SK-N-SH (cell line): ENCODE data around the gene PDE4D. TPM values are rescaled to one million over a fixed set of nuclear protein-coding genes. Genes with fewer than 3 reads are reported as not detected.
A peak's percentile ranks its signal among the peaks of the same experiment; 100 is the strongest.

Experiments
- CTCF ChIA-PET: fragments of 300-600, 350-600 bp; formaldehyde crosslinking; extraction: SDS; loops from one replicate; lab custom pipeline; 2021; lab: Yijun Ruan, JAX
- POLR2A ChIA-PET: fragments of 350-600 bp; sonication (Branson Sonifier 250); formaldehyde crosslinking; extraction: SDS; loops from one replicate; lab custom pipeline; 2020; ENCODE audit warnings: antibody characterized with exemption, inconsistent platforms; lab: Yijun Ruan, JAX
- DNase-seq: peaks from one replicate; pipeline ENCODE4 v3.0.0; 2012
- H2AFZ ChIP-seq: fragments of 200-600 bp; sonication (generic); 2 replicates; pipeline ENCODE4 v1.8.1; 2016; ENCODE audit warnings: antibody characterized with exemption, mild to moderate bottlenecking, low read depth
- H3F3A ChIP-seq: fragments of 200-600 bp; sonication (generic); replicated peaks from 2 replicates; pipeline ENCODE3; 2016; ENCODE audit warnings: antibody characterized with exemption, mild to moderate bottlenecking; ENCODE audit not compliant: insufficient read depth
- H3K27ac ChIP-seq, 2 experiments: fragments of 200-500 bp in 1 of 2; fragments of 200-600 bp in 1 of 2; sonication (Bioruptor generic) in 1 of 2; sonication (generic), shearing (Covaris generic) in 1 of 2; 2 replicates each; pipeline versions ENCODE4 v1.5.1 to v1.6.1; 2014 to 2016; ENCODE audit warnings: low read depth in 2 of 2, inconsistent platforms in 1 of 2, low read length in 1 of 2, mild to moderate bottlenecking in 1 of 2, mixed read lengths in 1 of 2
- H3K27me3 ChIP-seq: fragments of 200-600 bp; sonication (generic), shearing (Covaris generic); 2 replicates; pipeline ENCODE4 v1.6.1; 2016; ENCODE audit warnings: mixed run types; ENCODE audit not compliant: insufficient read depth
- H3K36me3 ChIP-seq, 2 experiments: fragments of 200-500 bp in 1 of 2; fragments of 200-600 bp in 1 of 2; sonication (Bioruptor generic) in 1 of 2; sonication (generic) in 1 of 2; replicated peaks in 1 of 2; 2 replicates each; pipeline versions ENCODE3 to v1.5.1; 2014 to 2016; ENCODE audit warnings: low read length in 1 of 2, mild to moderate bottlenecking in 1 of 2; ENCODE audit not compliant: insufficient read depth in 2 of 2, control insufficient read depth in 1 of 2
- H3K4me1 ChIP-seq, 2 experiments: fragments of 200-500 bp in 1 of 2; fragments of 200-600 bp in 1 of 2; sonication (Bioruptor generic) in 1 of 2; sonication (generic), shearing (Covaris generic) in 1 of 2; 2 replicates each; pipeline versions ENCODE4 v1.5.1 to v1.6.1; 2014 to 2016; ENCODE audit warnings: low read depth in 1 of 2, low read length in 1 of 2, mixed run types in 1 of 2; ENCODE audit not compliant: insufficient read depth in 2 of 2, control insufficient read depth in 1 of 2
- H3K4me2 ChIP-seq: fragments of 200-600 bp; sonication (generic), shearing (Covaris generic); 2 replicates; pipeline ENCODE4 v1.6.1; 2017; ENCODE audit warnings: mixed run types
- H3K4me3 ChIP-seq, 2 experiments: fragments of 200-500 bp in 1 of 2; fragments of 200-600 bp in 1 of 2; sonication (Bioruptor generic) in 1 of 2; sonication (generic), shearing (Covaris generic) in 1 of 2; 2 replicates each; pipeline versions ENCODE4 v1.5.1 to v1.8.1; 2014 to 2016; ENCODE audit warnings: low read depth in 2 of 2, inconsistent platforms in 1 of 2, low read length in 1 of 2, mild to moderate bottlenecking in 1 of 2, mixed read lengths in 1 of 2, moderate library complexity in 1 of 2
- H3K79me2 ChIP-seq: fragments of 200-600 bp; sonication (generic); 2 replicates; pipeline ENCODE4 v1.8.1; 2017; ENCODE audit warnings: mild to moderate bottlenecking; ENCODE audit not compliant: insufficient read depth
- H3K9ac ChIP-seq: fragments of 200-600 bp; sonication (generic); 2 replicates; pipeline ENCODE4 v1.6.1; 2017; ENCODE audit warnings: mixed run types
- H3K9me2 ChIP-seq: fragments of 200-600 bp; sonication (generic); 2 replicates; pipeline ENCODE4 v1.6.1; 2017; ENCODE audit warnings: mixed run types
- H3K9me3 ChIP-seq: fragments of 200-600 bp; sonication (generic); 2 replicates; pipeline ENCODE4 v1.6.1; 2017; ENCODE audit warnings: mixed run types, mild to moderate bottlenecking, moderate library complexity
- H4K20me1 ChIP-seq: fragments of 200-600 bp; sonication (generic); 2 replicates; pipeline ENCODE4 v1.6.1; 2017; ENCODE audit warnings: mild to moderate bottlenecking, mixed run types; ENCODE audit not compliant: insufficient read depth
- CHD2 ChIP-seq: fragments of 150-350 bp; IDR thresholded peaks from 2 replicates; pipeline ENCODE4 v1.6.1; 2018; ENCODE audit warnings: low read length; ENCODE audit not compliant: partially characterized antibody
- EP300 ChIP-seq, 2 experiments: IDR thresholded peaks; 2 replicates each; pipeline versions ENCODE4 v1.4.0 to v1.6.1; 2012; ENCODE audit warnings: borderline replicate concordance in 1 of 2, low read depth in 1 of 2, low read length in 1 of 2
- EZH2phosphoT487 ChIP-seq: fragments of 200-600 bp; sonication (generic); IDR thresholded peaks from 2 replicates; pipeline ENCODE4 v1.6.1; 2017; ENCODE audit warnings: low read depth, mixed run types, mild to moderate bottlenecking, antibody characterized with exemption, moderate library complexity, borderline replicate concordance
- FOSL2 ChIP-seq: IDR thresholded peaks from 2 replicates; pipeline ENCODE4 v1.4.0; 2012; ENCODE audit warnings: low read depth, mild to moderate bottlenecking, moderate library complexity, borderline replicate concordance
- FOXJ3 ChIP-seq: sonication (generic); formaldehyde crosslinking; IDR thresholded peaks from 2 replicates; pipeline ENCODE4 v1.5.1; 2020; ENCODE audit warnings: mild to moderate bottlenecking, missing genetic modification reagents
- FOXM1 ChIP-seq: IDR thresholded peaks from 2 replicates; pipeline ENCODE4 v1.4.0; 2012; ENCODE audit warnings: low read depth, mild to moderate bottlenecking
- GABPA ChIP-seq: IDR thresholded peaks from 2 replicates; pipeline ENCODE4 v1.4.0; 2012; ENCODE audit warnings: low read depth, mild to moderate bottlenecking
- JUND ChIP-seq: IDR thresholded peaks from 2 replicates; pipeline ENCODE4 v1.4.0; 2012
- MEF2A ChIP-seq: IDR thresholded peaks from 2 replicates; pipeline ENCODE4 v1.4.0; 2012; ENCODE audit warnings: low read depth, borderline replicate concordance
- MXI1 ChIP-seq: IDR thresholded peaks from 2 replicates; pipeline ENCODE4 v1.6.1; 2012; ENCODE audit warnings: mild to moderate bottlenecking, low read depth, low read length, improper control_type of control experiment
- NFIC ChIP-seq: IDR thresholded peaks from 2 replicates; pipeline ENCODE4 v1.4.0; 2012; ENCODE audit warnings: borderline replicate concordance
- NRF1 ChIP-seq: IDR thresholded peaks from 2 replicates; pipeline ENCODE4 v1.6.1; 2012; ENCODE audit warnings: low read depth, mild to moderate bottlenecking, low read length
- POLR2AphosphoS5 ChIP-seq: IDR thresholded peaks from 2 replicates; pipeline ENCODE4 v1.6.1; 2012; ENCODE audit warnings: low read depth, low read length
- RAD21 ChIP-seq: IDR thresholded peaks from 2 replicates; pipeline ENCODE4 v1.6.1; 2012; ENCODE audit warnings: mild to moderate bottlenecking, low read length
- RFX5 ChIP-seq: IDR thresholded peaks from 2 replicates; pipeline ENCODE4 v1.6.1; 2012; ENCODE audit warnings: mild to moderate bottlenecking, improper control_type of control experiment, low read length
- SIN3A ChIP-seq: IDR thresholded peaks from 2 replicates; pipeline ENCODE4 v1.6.1; 2012; ENCODE audit warnings: low read depth, mild to moderate bottlenecking, low read length, moderate library complexity, borderline replicate concordance
- TAF1 ChIP-seq: IDR thresholded peaks from 2 replicates; pipeline ENCODE4 v1.6.1; 2012; ENCODE audit warnings: low read depth, mild to moderate bottlenecking, low read length, moderate library complexity, borderline replicate concordance
- TCF12 ChIP-seq: IDR thresholded peaks from 2 replicates; pipeline ENCODE4 v1.4.0; 2012
- USF2 ChIP-seq: fragments of 150-350 bp; IDR thresholded peaks from 2 replicates; pipeline ENCODE4 v1.6.1; 2017; ENCODE audit warnings: antibody characterized with exemption, low read length, low read depth, borderline replicate concordance
- YY1 ChIP-seq: IDR thresholded peaks from 2 replicates; pipeline ENCODE4 v1.4.0; 2012; ENCODE audit warnings: low read depth, mild to moderate bottlenecking
- WGBS: methylation state at CpG from one replicate; pipeline ENCODE4 v1.1.6; 2017; ENCODE audit warnings: low lambda C conversion rate; 5-methylcytosine and 5-hydroxymethylcytosine counted together
- polyA plus RNA-seq, 3 experiments: library from polyadenylated mRNA; depleted of rRNA; stranded (reverse); fragments of >200 nt; gene quantifications; 2 replicates each; pipeline ENCODE4 v1.2.3, GENCODE V29; 2012
- TF ChIP-seq, protein P1 (sequence below): fragments of 200-600 bp; sonication (generic); IDR thresholded peaks from 2 replicates; pipeline ENCODE4 v1.6.1; 2017; ENCODE audit warnings: antibody characterized with exemption, mild to moderate bottlenecking, moderate library complexity
- TF ChIP-seq, protein P2 (sequence below): fragments of 150-350 bp; IDR thresholded peaks from 2 replicates; pipeline ENCODE4 v1.6.1; 2016; ENCODE audit warnings: mild to moderate bottlenecking, low read depth, low read length
- TF ChIP-seq, protein P3 (sequence below): IDR thresholded peaks from 2 replicates; pipeline ENCODE4; 2012
- TF ChIP-seq, protein P4 (sequence below): IDR thresholded peaks from 2 replicates; pipeline ENCODE4 v1.4.0; 2012; ENCODE audit warnings: low read depth, borderline replicate concordance
- TF ChIP-seq, protein P5 (sequence below): IDR thresholded peaks from 2 replicates; pipeline ENCODE4 v1.6.1; 2012; ENCODE audit warnings: mild to moderate bottlenecking, low read depth, low read length, moderate library complexity

The PDE4D gene
- polyA plus RNA-seq, 1 of the 3 experiments (the other 2 are of a cell fraction), result 2.4 TPM

- Histone ChIP-seq H3K4me1 (peaks cover 13 to 21% of the 10 kb centered on the region in 2 experiments), H3K9me3 (no peaks in the 10 kb centered on the region), H3K27me3 (no peaks in the 10 kb centered on the region), H3F3A (peaks cover 42% of the 10 kb centered on the region), H3K9me2 (no peaks in the 10 kb centered on the region), H3K27ac (peak overlapping the region; percentile 62 to 66; a peak in 3 of 4 replicates), H3K4me2 (peak overlapping the region; percentile 52), H3K79me2 (no peaks in the 10 kb centered on the region), H3K4me3 (no peak overlapping the region), H4K20me1 (no peaks in the 10 kb centered on the region), H3K9ac (no peak overlapping the region), H2AFZ (no peak overlapping the region), H3K36me3 (no peaks in the 10 kb centered on the region)
- WGBS, result 13% methylated on average over 3 of the region's 3 CpGs
- DNase-seq, result peak; percentile 58
- ChIA-PET POLR2A (interaction anchor here (0.7 kb wide), 1 partner anchor 26 kb away, joined by 3 read pairs; no protein-coding TSS in a partner anchor), CTCF (interaction anchor here (0.7 to 2.3 kb wide), 3 partner anchors 10 to 26 kb away, joined by 3 to 9 read pairs (median 7); no protein-coding TSS in a partner anchor)
- TF ChIP-seq RAD21, result peak; percentile 11; the same call in 1 of the 2 replicates
- no peak for TF ChIP-seq RFX5
- peak; percentile 96 for TF ChIP-seq TCF12
- TF ChIP-seq CHD2, result peak; percentile 65
- TF ChIP-seq FOXJ3, result peak; percentile 96
- TF ChIP-seq, protein P1, sequence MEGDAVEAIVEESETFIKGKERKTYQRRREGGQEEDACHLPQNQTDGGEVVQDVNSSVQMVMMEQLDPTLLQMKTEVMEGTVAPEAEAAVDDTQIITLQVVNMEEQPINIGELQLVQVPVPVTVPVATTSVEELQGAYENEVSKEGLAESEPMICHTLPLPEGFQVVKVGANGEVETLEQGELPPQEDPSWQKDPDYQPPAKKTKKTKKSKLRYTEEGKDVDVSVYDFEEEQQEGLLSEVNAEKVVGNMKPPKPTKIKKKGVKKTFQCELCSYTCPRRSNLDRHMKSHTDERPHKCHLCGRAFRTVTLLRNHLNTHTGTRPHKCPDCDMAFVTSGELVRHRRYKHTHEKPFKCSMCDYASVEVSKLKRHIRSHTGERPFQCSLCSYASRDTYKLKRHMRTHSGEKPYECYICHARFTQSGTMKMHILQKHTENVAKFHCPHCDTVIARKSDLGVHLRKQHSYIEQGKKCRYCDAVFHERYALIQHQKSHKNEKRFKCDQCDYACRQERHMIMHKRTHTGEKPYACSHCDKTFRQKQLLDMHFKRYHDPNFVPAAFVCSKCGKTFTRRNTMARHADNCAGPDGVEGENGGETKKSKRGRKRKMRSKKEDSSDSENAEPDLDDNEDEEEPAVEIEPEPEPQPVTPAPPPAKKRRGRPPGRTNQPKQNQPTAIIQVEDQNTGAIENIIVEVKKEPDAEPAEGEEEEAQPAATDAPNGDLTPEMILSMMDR, result no peak
- peak; percentile 87 for TF ChIP-seq MXI1
- TF ChIP-seq, protein P2, sequence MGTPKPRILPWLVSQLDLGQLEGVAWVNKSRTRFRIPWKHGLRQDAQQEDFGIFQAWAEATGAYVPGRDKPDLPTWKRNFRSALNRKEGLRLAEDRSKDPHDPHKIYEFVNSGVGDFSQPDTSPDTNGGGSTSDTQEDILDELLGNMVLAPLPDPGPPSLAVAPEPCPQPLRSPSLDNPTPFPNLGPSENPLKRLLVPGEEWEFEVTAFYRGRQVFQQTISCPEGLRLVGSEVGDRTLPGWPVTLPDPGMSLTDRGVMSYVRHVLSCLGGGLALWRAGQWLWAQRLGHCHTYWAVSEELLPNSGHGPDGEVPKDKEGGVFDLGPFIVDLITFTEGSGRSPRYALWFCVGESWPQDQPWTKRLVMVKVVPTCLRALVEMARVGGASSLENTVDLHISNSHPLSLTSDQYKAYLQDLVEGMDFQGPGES, result no peak
- TF ChIP-seq, protein P3, sequence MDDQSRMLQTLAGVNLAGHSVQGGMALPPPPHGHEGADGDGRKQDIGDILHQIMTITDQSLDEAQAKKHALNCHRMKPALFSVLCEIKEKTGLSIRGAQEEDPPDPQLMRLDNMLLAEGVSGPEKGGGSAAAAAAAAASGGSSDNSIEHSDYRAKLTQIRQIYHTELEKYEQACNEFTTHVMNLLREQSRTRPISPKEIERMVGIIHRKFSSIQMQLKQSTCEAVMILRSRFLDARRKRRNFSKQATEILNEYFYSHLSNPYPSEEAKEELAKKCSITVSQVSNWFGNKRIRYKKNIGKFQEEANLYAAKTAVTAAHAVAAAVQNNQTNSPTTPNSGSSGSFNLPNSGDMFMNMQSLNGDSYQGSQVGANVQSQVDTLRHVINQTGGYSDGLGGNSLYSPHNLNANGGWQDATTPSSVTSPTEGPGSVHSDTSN, result peak; percentile 87
- peak; percentile 60; the same call in 1 of the 2 replicates for TF ChIP-seq POLR2AphosphoS5
- TF ChIP-seq EP300 (IDR thresholded peaks at IDR 0.05; ENCODE audit: borderline replicate concordance in 1 of 2, low read depth in 1 of 2, low read length in 1 of 2), result peak; percentile 86 to 90
- TF ChIP-seq EZH2phosphoT487, result no peak
- no peak for TF ChIP-seq TAF1
- 0 out of 2 replicates have a peak, but pooled peaks have one; percentile 63 for TF ChIP-seq FOXM1
- TF ChIP-seq, protein P4, sequence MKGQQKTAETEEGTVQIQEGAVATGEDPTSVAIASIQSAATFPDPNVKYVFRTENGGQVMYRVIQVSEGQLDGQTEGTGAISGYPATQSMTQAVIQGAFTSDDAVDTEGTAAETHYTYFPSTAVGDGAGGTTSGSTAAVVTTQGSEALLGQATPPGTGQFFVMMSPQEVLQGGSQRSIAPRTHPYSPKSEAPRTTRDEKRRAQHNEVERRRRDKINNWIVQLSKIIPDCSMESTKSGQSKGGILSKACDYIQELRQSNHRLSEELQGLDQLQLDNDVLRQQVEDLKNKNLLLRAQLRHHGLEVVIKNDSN, result no peak
- TF ChIP-seq YY1, result no peak
- TF ChIP-seq NFIC, result peak; percentile 73
- peak; percentile 84 for TF ChIP-seq JUND
- TF ChIP-seq NRF1, result no peak
- TF ChIP-seq SIN3A, result no peak
- no peak for TF ChIP-seq MEF2A
- TF ChIP-seq GABPA, result no peak
- TF ChIP-seq FOSL2, result peak; percentile 68; the same call in 1 of the 2 replicates
- TF ChIP-seq USF2, result no peak; the same call in 1 of the 2 replicates
- TF ChIP-seq, protein P5, sequence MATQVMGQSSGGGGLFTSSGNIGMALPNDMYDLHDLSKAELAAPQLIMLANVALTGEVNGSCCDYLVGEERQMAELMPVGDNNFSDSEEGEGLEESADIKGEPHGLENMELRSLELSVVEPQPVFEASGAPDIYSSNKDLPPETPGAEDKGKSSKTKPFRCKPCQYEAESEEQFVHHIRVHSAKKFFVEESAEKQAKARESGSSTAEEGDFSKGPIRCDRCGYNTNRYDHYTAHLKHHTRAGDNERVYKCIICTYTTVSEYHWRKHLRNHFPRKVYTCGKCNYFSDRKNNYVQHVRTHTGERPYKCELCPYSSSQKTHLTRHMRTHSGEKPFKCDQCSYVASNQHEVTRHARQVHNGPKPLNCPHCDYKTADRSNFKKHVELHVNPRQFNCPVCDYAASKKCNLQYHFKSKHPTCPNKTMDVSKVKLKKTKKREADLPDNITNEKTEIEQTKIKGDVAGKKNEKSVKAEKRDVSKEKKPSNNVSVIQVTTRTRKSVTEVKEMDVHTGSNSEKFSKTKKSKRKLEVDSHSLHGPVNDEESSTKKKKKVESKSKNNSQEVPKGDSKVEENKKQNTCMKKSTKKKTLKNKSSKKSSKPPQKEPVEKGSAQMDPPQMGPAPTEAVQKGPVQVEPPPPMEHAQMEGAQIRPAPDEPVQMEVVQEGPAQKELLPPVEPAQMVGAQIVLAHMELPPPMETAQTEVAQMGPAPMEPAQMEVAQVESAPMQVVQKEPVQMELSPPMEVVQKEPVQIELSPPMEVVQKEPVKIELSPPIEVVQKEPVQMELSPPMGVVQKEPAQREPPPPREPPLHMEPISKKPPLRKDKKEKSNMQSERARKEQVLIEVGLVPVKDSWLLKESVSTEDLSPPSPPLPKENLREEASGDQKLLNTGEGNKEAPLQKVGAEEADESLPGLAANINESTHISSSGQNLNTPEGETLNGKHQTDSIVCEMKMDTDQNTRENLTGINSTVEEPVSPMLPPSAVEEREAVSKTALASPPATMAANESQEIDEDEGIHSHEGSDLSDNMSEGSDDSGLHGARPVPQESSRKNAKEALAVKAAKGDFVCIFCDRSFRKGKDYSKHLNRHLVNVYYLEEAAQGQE, result no peak
Observed at GRCh38 chr5:59840200-59840601, 53.3 kb downstream of the PDE4D start.
